ENCODE data around the gene SPPL2A. TPM values are rescaled to one million over a fixed set of nuclear protein-coding genes. Genes with fewer than 3 reads are reported as not detected.

SPPL2A gene
- total RNA-seq, 1 donor from 2014 or later: 66.7 TPM

DNA sequence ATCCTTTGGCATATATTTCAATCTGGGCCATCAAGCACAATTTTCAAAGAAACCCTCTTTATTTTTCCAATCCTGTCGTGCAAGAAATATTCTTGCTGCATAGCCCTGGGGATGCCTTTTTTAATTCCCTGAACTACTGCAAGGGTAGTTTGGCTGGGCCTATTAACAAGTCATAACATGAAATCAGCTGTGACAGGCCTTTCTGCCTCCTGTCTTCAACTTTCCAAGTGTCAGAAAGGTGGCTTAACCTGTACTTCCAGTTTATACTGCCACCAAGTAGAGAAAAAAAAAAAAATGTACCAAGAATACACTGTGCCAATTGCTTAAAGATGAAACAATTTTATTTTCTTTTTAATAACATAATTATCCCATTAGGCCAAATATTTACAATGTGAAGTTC, 32.4 kb upstream of the SPPL2A start:
- Mint-ChIP-seq H3K27ac (no peak overlapping the region), H3K4me3 (ENCODE audit: low read depth) (no peak overlapping the region), H3K9me3 (ENCODE audit: low read depth) (no peaks in the 10 kb centered on the region), H3K36me3 (ENCODE audit: insufficient read depth) (no peaks in the 10 kb centered on the region), H3K4me1 (ENCODE audit: low read depth) (peaks cover 10% of the 10 kb centered on the region), H3K27me3 (no peaks in the 10 kb centered on the region)
- TF ChIP-seq, protein P1, sequence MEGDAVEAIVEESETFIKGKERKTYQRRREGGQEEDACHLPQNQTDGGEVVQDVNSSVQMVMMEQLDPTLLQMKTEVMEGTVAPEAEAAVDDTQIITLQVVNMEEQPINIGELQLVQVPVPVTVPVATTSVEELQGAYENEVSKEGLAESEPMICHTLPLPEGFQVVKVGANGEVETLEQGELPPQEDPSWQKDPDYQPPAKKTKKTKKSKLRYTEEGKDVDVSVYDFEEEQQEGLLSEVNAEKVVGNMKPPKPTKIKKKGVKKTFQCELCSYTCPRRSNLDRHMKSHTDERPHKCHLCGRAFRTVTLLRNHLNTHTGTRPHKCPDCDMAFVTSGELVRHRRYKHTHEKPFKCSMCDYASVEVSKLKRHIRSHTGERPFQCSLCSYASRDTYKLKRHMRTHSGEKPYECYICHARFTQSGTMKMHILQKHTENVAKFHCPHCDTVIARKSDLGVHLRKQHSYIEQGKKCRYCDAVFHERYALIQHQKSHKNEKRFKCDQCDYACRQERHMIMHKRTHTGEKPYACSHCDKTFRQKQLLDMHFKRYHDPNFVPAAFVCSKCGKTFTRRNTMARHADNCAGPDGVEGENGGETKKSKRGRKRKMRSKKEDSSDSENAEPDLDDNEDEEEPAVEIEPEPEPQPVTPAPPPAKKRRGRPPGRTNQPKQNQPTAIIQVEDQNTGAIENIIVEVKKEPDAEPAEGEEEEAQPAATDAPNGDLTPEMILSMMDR (IDR thresholded peaks at IDR 0.05; ENCODE audit: unreplicated experiment): no peak
- no peak for DNase-seq (ENCODE audit: low spot score, unreplicated experiment)

DNA sequence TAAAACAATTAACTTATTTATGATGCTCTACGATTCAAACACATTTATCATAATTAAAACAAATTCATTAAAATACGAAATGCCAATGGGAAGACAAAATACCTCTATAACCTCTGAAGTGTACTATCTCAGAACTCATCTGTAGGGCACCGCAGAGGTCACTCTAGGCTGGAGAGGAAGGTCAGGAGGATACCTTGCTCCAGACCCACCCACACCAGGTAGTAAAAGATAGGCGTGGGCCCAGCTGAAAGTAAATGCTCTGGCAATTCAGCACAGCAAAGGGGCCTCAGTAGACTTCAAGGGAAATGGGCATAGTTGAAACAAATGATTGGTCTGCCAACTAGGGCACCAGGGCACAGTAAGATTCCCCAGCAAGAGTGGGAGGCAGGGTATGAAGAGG, 26.0 kb upstream of the SPPL2A start:
- H3K27ac Mint-ChIP-seq: no peak overlapping the region
- H3K36me3 Mint-ChIP-seq (ENCODE audit: insufficient read depth): no peaks in the 10 kb centered on the region
- DNase-seq (ENCODE audit: low spot score, unreplicated experiment): no peak
- no peak overlapping the region for H3K4me3 Mint-ChIP-seq (ENCODE audit: low read depth)
- H3K27me3 Mint-ChIP-seq: no peaks in the 10 kb centered on the region
- peaks cover 1% of the 10 kb centered on the region for H3K4me1 Mint-ChIP-seq (ENCODE audit: low read depth)
- no peaks in the 10 kb centered on the region for H3K9me3 Mint-ChIP-seq (ENCODE audit: low read depth)
- TF ChIP-seq, protein P1 (IDR thresholded peaks at IDR 0.05; ENCODE audit: unreplicated experiment): no peak

DNA sequence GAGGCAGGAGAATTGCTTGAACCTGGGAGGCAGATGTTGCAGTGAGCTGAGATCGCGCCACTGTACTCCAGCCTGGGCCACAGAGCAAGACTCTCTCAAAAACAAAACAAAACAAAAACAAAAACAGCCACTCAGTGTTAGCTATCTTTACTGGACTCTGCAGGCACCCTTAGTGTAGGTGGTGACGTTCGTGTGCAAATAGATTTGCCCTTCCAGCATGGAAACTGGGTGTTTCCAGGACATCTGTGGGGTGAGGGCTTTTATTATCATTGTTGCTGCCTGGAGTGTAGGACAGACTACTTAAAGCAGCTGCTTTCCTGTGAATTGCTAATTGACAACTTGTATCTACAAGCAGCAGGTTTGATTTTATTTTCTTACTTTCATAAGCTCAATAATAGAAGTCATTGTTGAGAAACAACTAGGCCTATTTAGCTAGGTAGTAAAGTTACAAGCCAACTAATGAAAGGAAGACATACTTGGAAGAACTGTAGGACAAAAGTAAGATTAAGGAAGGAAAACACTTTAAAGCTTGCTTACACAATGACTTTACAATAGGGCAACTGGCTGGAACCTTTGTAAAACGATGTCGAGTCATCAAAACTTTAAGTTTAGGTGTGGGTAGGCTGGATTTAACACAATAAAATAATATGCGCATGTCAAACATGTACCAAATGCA, 25.4 kb upstream of the SPPL2A start:
- Mint-ChIP-seq H3K27ac (no peak overlapping the region), H3K4me1 (ENCODE audit: low read depth) (peaks cover 1% of the 10 kb centered on the region), H3K27me3 (no peaks in the 10 kb centered on the region), H3K9me3 (ENCODE audit: low read depth) (no peaks in the 10 kb centered on the region), H3K36me3 (ENCODE audit: insufficient read depth) (no peaks in the 10 kb centered on the region), H3K4me3 (ENCODE audit: low read depth) (no peak overlapping the region)
- no peak for DNase-seq (ENCODE audit: low spot score, unreplicated experiment)
- TF ChIP-seq, protein P1 (IDR thresholded peaks at IDR 0.05; ENCODE audit: unreplicated experiment): no peak

DNA sequence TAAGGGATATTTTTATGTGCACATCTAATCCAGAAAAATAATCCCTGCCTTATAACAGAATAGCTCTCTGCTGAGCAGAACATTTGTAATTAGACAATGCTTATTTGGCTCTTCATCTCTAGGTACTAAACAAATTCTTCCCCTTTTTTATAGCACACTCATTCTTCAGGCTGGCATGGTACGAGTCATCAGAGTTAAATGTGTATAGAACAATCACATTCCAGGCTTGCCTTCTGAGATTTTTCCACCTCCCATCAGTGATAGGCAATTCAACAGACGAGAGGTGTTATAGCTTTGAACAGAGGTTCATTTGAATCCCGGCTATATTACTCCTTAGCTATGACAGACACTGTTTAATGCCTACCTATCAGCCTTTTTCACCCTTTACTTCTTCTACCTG, 21.4 kb upstream of the SPPL2A start:
- peaks cover 1% of the 10 kb centered on the region for H3K4me1 Mint-ChIP-seq (ENCODE audit: low read depth)

DNA sequence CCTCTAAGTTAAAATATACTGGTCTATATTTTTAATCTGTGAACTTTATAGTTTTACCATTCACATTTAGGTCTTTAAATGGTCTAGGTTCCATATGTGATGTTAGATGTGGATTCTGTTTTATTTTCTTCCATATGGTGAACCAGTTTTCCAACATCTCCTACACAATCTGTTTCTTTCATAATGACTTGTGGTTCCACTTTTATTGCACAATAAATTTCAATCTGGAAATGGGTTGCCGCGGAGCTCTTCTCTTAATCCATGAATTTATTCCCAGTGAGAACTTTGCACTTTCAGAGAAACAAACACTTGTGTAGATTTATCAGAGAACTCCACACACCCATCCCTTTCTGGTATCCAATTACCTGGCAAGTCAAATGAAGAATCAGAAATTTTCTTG, 20.9 kb upstream of the SPPL2A start:
- Mint-ChIP-seq H3K27me3 (no peaks in the 10 kb centered on the region), H3K4me3 (ENCODE audit: low read depth) (no peak overlapping the region), H3K9me3 (ENCODE audit: low read depth) (no peaks in the 10 kb centered on the region), H3K36me3 (ENCODE audit: insufficient read depth) (no peaks in the 10 kb centered on the region), H3K4me1 (ENCODE audit: low read depth) (peaks cover 1% of the 10 kb centered on the region), H3K27ac (no peak overlapping the region)
- TF ChIP-seq, protein P1 (IDR thresholded peaks at IDR 0.05; ENCODE audit: unreplicated experiment): no peak
- no peak for DNase-seq (ENCODE audit: low spot score, unreplicated experiment)

More for the DNA sequence above, 21.4 kb upstream of the SPPL2A start:
- H3K27me3 Mint-ChIP-seq: no peaks in the 10 kb centered on the region
- H3K4me3 Mint-ChIP-seq (ENCODE audit: low read depth): no peak overlapping the region
- TF ChIP-seq, protein P1 (IDR thresholded peaks at IDR 0.05; ENCODE audit: unreplicated experiment): no peak
- DNase-seq (ENCODE audit: low spot score, unreplicated experiment): no peak
- H3K27ac Mint-ChIP-seq: no peak overlapping the region
- H3K36me3 Mint-ChIP-seq (ENCODE audit: insufficient read depth): no peaks in the 10 kb centered on the region
- H3K9me3 Mint-ChIP-seq (ENCODE audit: low read depth): no peaks in the 10 kb centered on the region

Measured in progenitor cell of endocrine pancreas (in vitro differentiated cells).